Measurements from ENCODE around the gene SELP.
A peak's percentile ranks its signal among the peaks of the same experiment; 100 is the strongest.

- TF ChIP-seq CTCF (IDR thresholded peaks at IDR 0.05; ENCODE audit: low read depth, low read length), result peak; percentile 88
- no peak for TF ChIP-seq EZH2phosphoT487 (IDR thresholded peaks at IDR 0.05; ENCODE audit: low read depth)
Measured at GRCh38 chr1:169586395-169587255, 43.3 kb downstream of the SELP start, which contains the start of gene F5.
